ENCODE results near the gene PRKCE.

DNA sequence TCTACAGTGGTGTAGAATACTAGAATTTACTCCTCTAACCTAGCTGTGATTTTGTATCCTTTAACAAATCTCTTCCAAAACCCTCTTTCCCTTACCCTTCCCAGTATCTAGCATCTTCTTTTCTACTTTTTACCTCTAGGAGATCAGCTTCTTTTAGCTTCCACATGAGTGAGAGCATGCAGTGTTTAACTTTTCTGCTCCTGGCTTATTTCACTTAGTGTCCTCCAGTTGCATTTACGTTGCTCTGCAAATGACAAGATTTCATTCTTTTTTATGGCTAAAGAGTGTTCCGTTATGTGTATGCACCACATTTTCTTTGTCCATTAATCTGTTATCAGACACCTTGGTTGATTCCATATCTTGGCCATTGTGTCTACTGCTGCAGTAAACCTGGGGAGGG, 228.5 kb downstream of the PRKCE start:
- TF ChIP-seq, protein P1, sequence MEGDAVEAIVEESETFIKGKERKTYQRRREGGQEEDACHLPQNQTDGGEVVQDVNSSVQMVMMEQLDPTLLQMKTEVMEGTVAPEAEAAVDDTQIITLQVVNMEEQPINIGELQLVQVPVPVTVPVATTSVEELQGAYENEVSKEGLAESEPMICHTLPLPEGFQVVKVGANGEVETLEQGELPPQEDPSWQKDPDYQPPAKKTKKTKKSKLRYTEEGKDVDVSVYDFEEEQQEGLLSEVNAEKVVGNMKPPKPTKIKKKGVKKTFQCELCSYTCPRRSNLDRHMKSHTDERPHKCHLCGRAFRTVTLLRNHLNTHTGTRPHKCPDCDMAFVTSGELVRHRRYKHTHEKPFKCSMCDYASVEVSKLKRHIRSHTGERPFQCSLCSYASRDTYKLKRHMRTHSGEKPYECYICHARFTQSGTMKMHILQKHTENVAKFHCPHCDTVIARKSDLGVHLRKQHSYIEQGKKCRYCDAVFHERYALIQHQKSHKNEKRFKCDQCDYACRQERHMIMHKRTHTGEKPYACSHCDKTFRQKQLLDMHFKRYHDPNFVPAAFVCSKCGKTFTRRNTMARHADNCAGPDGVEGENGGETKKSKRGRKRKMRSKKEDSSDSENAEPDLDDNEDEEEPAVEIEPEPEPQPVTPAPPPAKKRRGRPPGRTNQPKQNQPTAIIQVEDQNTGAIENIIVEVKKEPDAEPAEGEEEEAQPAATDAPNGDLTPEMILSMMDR (IDR thresholded peaks at IDR 0.05): no peak
- no peak for TF ChIP-seq POLR2A (IDR thresholded peaks at IDR 0.05)
